ENCODE measurements around the gene TJP3.

DNA sequence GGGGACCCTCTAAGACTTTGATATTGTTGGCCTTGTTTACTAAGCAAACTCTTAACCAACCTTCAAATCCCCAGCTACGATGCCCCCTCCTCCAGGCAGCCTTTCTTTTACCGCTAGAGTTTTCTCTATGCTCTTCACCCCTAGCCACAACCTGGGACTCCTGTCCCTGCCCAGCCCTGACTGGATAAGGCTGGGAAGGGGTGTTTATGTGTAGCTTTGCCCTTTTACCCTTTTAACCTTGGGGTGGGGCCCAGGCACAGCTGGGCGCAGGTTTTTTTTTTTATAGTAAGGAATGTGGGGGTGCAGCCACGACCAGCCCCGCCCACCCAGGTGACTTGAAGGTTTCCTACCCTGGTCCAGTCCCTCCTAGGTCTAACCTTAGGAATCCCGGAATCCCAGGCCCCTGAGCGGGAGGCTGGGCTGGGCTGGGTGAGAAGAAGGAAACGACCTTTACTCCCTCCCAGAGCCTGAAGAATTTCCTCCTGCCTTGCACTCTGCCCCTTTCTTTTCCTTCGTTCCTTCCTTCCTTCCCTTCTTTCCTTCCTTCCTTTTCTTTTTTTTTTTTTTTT is 12.2 kb downstream of the TJP3 start:
- TF ChIP-seq YY1 (IDR thresholded peaks at IDR 0.05; ENCODE audit: insufficient read depth, insufficient read length) (no peak), SUZ12 (IDR thresholded peaks at IDR 0.05; ENCODE audit: extremely low read depth, insufficient read depth, insufficient read length) (no peak)
